Type B pancreatic cell (in vitro differentiated cells): Measurements from ENCODE around the gene TBC1D25. TPM values are rescaled to one million over a fixed set of nuclear protein-coding genes. Genes with fewer than 3 reads are reported as not detected.
A peak's percentile ranks its signal among the peaks of the same experiment; 100 is the strongest.
"Not testable (repeated sequence)": the region's sequence is repeated elsewhere in the genome, so short reads cannot be mapped to it uniquely, and the experiment has no call there.

Source experiments
- DNase-seq: peaks from one replicate; pipeline ENCODE4 v3.0.0; 2021; ENCODE audit warnings: mixed read lengths; ENCODE audit not compliant: unreplicated experiment; ENCODE audit errors: extremely low spot score
- H3K27ac Mint-ChIP-seq: 2 replicates; pipeline ENCODE4 v1.8.0; 2021; ENCODE audit warnings: mild to moderate bottlenecking, mixed read lengths
- H3K27me3 Mint-ChIP-seq: 2 replicates; pipeline ENCODE4 v1.8.0; 2021; ENCODE audit warnings: mixed read lengths
- H3K36me3 Mint-ChIP-seq: 2 replicates; pipeline ENCODE4 v1.8.0; 2021; ENCODE audit warnings: mixed read lengths
- H3K4me1 Mint-ChIP-seq: one replicate; pipeline ENCODE4 v1.8.0; 2021; ENCODE audit warnings: mixed read lengths; ENCODE audit not compliant: unreplicated experiment
- H3K4me3 Mint-ChIP-seq: 2 replicates; pipeline ENCODE4 v1.8.0; 2021; ENCODE audit warnings: mild to moderate bottlenecking, mixed read lengths
- H3K9me3 Mint-ChIP-seq: 2 replicates; pipeline ENCODE4 v1.8.0; 2021; ENCODE audit warnings: mixed read lengths
- total RNA-seq: library from RNA; stranded (reverse); gene quantifications from 2 replicates; pipeline ENCODE4 v1.2.1, GENCODE V29; 2021; ENCODE audit warnings: low replicate concordance
- TF ChIP-seq, protein P1 (sequence below): fragments of 200-600 bp; sonication (generic); conservative IDR thresholded peaks from 2 replicates; pipeline ENCODE4 v1.5.0; 2021; ENCODE audit warnings: antibody characterized with exemption, mild to moderate bottlenecking

Gene TBC1D25
- total RNA-seq, 1 donor from 2014 or later = 10.6 TPM

DNA sequence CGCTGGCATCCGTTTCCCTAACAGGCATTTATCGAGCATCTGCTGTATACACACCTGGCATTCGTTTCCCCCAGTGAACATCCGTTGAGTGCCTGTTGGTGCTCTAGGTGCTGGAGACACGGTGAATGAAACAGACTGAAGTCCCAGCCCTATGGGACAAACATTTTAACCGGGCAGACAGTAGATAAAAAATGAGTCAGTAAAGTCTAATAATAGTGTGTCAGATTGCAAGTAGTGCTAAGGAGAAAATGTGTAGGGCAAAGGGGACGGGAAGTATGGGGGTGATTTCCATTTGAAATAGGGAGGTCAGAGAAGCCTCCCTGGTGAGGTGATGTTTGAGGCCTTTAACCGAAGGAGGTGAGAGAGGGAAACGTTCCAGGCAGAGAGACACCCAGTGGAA lies 23.2 kb upstream of the TBC1D25 start:
- H3K36me3 Mint-ChIP-seq = peaks cover 7% of the 10 kb centered on the region
- H3K4me1 Mint-ChIP-seq = no peaks in the 10 kb centered on the region
- DNase-seq = no peak
- TF ChIP-seq, protein P1, sequence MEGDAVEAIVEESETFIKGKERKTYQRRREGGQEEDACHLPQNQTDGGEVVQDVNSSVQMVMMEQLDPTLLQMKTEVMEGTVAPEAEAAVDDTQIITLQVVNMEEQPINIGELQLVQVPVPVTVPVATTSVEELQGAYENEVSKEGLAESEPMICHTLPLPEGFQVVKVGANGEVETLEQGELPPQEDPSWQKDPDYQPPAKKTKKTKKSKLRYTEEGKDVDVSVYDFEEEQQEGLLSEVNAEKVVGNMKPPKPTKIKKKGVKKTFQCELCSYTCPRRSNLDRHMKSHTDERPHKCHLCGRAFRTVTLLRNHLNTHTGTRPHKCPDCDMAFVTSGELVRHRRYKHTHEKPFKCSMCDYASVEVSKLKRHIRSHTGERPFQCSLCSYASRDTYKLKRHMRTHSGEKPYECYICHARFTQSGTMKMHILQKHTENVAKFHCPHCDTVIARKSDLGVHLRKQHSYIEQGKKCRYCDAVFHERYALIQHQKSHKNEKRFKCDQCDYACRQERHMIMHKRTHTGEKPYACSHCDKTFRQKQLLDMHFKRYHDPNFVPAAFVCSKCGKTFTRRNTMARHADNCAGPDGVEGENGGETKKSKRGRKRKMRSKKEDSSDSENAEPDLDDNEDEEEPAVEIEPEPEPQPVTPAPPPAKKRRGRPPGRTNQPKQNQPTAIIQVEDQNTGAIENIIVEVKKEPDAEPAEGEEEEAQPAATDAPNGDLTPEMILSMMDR = no peak
- H3K4me3 Mint-ChIP-seq = no peak overlapping the region
- H3K9me3 Mint-ChIP-seq = no peaks in the 10 kb centered on the region
- no peaks in the 10 kb centered on the region for H3K27me3 Mint-ChIP-seq
- H3K27ac Mint-ChIP-seq = no peak overlapping the region

DNA sequence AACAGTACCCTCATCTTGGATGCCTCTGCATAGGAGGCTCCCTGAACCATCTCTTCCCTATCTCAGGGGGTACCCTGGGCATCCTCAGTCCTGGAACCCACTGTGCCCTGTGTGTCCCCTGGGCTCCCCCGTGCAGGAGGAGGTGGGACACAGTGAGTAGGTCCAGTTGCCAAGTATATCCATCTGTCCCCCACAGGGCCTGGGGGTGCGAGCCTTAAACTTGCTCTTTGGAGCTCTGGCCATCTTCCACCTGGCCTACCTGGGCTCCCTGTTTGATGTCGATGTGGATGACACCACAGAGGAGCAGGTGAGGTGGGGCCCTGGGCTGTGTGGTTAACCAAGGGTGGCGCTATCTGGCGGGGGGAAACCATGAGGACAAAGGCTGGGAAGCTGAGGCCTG lies 22.5 kb upstream of the TBC1D25 start:
- no peaks in the 10 kb centered on the region for H3K4me1 Mint-ChIP-seq
- H3K9me3 Mint-ChIP-seq = no peaks in the 10 kb centered on the region
- no peak for DNase-seq
- H3K27me3 Mint-ChIP-seq = no peaks in the 10 kb centered on the region
- TF ChIP-seq, protein P1 = no peak
- peaks cover 7% of the 10 kb centered on the region for H3K36me3 Mint-ChIP-seq
- H3K27ac Mint-ChIP-seq = no peak overlapping the region
- H3K4me3 Mint-ChIP-seq = no peak overlapping the region

DNA sequence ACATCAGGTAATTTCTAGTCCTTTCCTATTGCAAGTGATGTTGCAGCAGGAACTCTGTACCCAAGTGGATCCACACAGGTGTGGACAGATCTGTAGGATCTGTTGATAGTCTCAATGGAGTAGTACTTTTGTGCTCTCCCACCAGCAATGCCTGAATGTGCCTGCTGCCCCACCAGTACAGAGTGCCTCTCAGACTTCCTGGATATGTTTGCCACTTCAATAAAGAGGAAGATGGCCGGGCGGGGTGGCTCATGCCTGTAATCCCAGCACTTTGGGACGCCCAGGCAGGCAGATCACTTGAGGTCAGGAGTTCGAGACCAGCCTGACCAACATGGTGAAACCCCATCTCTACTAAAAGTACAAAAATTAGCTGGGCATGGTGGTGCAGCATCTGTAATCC lies 20.0 kb upstream of the TBC1D25 start:
- H3K4me1 Mint-ChIP-seq, H3K9me3 Mint-ChIP-seq, H3K27me3 Mint-ChIP-seq, H3K36me3 Mint-ChIP-seq, H3K27ac Mint-ChIP-seq, DNase-seq, H3K4me3 Mint-ChIP-seq: not testable (repeated sequence)

DNA sequence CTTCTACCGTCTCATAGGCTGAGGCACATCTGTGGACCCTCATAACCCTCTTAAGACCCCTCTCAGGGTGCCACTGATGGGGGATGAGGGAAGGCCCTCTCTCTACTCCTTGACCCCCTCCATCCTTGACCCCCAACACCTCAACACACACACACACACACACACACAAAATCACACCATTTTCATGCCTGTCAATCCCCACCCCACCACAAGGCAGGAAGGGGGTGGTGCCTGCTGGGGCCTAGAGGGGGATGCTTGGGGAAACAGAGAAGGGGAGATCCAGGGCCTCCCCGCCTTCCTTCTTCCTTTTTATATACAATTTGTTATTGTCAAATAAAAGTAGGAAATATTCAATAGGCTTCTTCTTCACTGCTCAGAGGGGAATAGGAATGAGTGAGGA lies 19.1 kb upstream of the TBC1D25 start:
- no peak for DNase-seq
- Mint-ChIP-seq H3K4me3 (peak overlapping the region; percentile 92), H3K4me1 (no peaks in the 10 kb centered on the region), H3K27ac (no peak overlapping the region), H3K9me3 (no peaks in the 10 kb centered on the region), H3K27me3 (no peaks in the 10 kb centered on the region), H3K36me3 (peaks cover 7% of the 10 kb centered on the region)
- TF ChIP-seq, protein P1 = no peak

DNA sequence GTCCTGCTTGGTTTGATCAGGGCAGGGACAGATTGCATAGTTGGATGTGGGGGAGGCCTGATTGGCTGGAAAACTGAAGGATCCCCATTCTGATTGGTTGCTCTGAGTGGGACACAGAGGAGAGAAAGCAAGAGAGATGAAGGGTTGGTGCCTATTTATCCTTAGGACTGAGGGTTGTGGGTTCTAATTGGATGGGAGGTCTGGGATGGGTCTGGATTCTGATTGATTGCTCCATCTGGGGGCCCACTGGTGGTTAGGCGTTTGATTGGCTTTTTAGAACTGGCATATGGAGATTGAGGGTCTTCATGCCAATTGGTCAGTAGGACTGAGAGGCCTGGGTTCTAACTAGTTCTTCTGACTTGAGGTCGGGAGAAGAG lies 18.6 kb upstream of the TBC1D25 start:
- peaks cover 7% of the 10 kb centered on the region for H3K36me3 Mint-ChIP-seq
- H3K27ac Mint-ChIP-seq = peak overlapping the region; percentile 87
- H3K9me3 Mint-ChIP-seq = no peaks in the 10 kb centered on the region
- TF ChIP-seq, protein P1 = no peak
- H3K4me3 Mint-ChIP-seq = peak overlapping the region; percentile 92
- no peak for DNase-seq
- no peaks in the 10 kb centered on the region for H3K27me3 Mint-ChIP-seq
- H3K4me1 Mint-ChIP-seq = no peaks in the 10 kb centered on the region

DNA sequence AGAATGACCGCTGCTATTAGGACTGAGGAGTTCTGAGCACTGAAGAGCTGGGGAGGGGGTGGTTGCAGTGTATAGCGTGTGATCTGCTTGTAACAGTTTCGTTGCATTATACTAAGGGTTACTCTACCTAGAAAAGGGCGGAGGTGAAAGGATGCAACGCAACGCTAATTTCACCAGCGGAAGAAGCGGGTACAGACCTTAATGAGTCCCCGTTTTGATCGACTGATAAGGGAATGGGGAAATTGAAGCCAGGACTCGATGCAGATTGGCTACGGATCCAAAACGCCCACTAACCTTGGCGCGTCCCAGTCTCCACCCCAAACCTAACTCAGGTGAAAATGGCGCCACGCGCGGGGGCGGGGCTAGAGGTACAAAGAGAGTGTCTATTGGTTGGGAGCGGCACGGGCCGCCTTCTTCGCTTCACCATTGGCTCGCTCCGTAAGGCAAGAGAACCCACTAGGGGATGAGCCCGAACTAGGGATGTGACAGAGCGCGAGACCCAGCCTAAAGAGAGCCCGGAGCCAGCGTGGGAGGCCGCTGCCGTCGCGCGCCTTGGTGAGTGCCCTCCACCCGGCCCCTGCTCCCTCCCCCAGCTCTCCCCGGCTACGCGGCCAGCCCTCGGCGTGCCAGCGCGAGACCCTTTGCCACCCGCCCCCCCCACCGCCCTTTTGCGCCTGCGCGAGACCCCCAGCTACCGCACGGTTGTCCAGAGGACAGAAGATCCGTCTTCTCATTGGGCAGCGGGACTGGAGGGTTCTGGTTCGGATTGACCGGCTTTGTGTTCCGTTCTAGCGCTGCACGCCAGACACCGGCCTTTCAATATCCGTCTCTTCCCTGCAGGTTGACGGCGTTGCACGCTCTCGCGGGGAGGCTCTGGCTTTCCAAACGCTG lies 17.9 kb upstream of the TBC1D25 start, which contains the start of gene EBP:
Gene EBP, plus strand, starts transcription at position 456 of the 891 bp plus-strand sequence. CDS start 1,964 bp downstream, outside the sequence.
- H3K4me1 Mint-ChIP-seq = no peaks in the 10 kb centered on the region
- peak within 1 kb of the TSS; percentile 92 for H3K4me3 Mint-ChIP-seq
- H3K27ac Mint-ChIP-seq = peak within 1 kb of the TSS; percentile 87
- no peaks in the 10 kb centered on the region for H3K9me3 Mint-ChIP-seq
- no peaks in the 10 kb centered on the region for H3K27me3 Mint-ChIP-seq
- TF ChIP-seq, protein P1 = no peak
- DNase-seq = peak; percentile 89
- H3K36me3 Mint-ChIP-seq = peaks cover 4% of the 10 kb centered on the region
